ENCODE measurements around the gene TRAF3IP1.

GRCh38 chr2:238406221-238406997 is 86.1 kb downstream of the TRAF3IP1 start:
- TF ChIP-seq CTCF (IDR thresholded peaks at IDR 0.05) (no peak), EZH2 (IDR thresholded peaks at IDR 0.05; ENCODE audit: borderline replicate concordance, insufficient read depth, low read depth, low read length, poor library complexity, severe bottlenecking) (no peak)

Measured in B cell (primary cell).